Ovary (tissue), 9 donors: ENCODE results near the gene CPZ. TPM values are rescaled to one million over a fixed set of nuclear protein-coding genes. Genes with fewer than 3 reads are reported as not detected.
"Not testable (repeated sequence)": the region's sequence is repeated elsewhere in the genome, so short reads cannot be mapped to it uniquely, and the experiment has no call there.

Experiments
- DNase-seq, 5 donors: peaks; one replicate each; pipeline ENCODE4 v3.0.0-alpha.2; 2019 to 2020
- H3K27ac ChIP-seq, 2 donors: fragments of 200-600 bp; one replicate each; pipeline versions ENCODE4 v1.5.1 to v1.8.0; 2019 to 2022
- H3K27me3 ChIP-seq: fragments of 200-600 bp; one replicate; pipeline ENCODE4 v1.8.0; 2022
- H3K36me3 ChIP-seq: fragments of 200-600 bp; sonication (generic); one replicate; pipeline ENCODE4 v1.5.1; 2019
- H3K4me1 ChIP-seq: one replicate; pipeline ENCODE4 v1.8.1; 2013; ENCODE audit warnings: mild to moderate bottlenecking, moderate library complexity; ENCODE audit not compliant: insufficient read depth
- H3K4me3 ChIP-seq: fragments of 200-600 bp; sonication (generic); one replicate; pipeline ENCODE4 v1.5.1; 2017
- H3K9me3 ChIP-seq, 2 donors: fragments of 200-600 bp in 1 of 2; sonication (generic) in 1 of 2; one replicate each; pipeline versions ENCODE4 v1.5.1 to v1.8.1; 2013 to 2019; ENCODE audit warnings: mild to moderate bottlenecking in 1 of 2, moderate library complexity in 1 of 2
- CTCF ChIP-seq, 3 donors: fragments of 450-650 bp in 2 of 3; fragments of 200-600 bp in 1 of 3; IDR thresholded peaks; one replicate each; pipeline versions ENCODE4 v1.5.1 to v1.8.0; 2016 to 2022; ENCODE audit warnings: antibody characterized with exemption in 3 of 3, mild to moderate bottlenecking in 1 of 3
- EP300 ChIP-seq: sonication (generic); formaldehyde crosslinking; IDR thresholded peaks from one replicate; pipeline ENCODE4 v1.6.1; 2017; ENCODE audit warnings: antibody characterized with exemption
- POLR2A ChIP-seq: fragments of 450-650 bp; IDR thresholded peaks from one replicate; pipeline ENCODE4 v1.6.1; 2017; ENCODE audit warnings: antibody characterized with exemption, mild to moderate bottlenecking, moderate library complexity
- WGBS, 3 donors: extraction: QIAGEN DNeasy Blood & Tissue Kit in 1 of 3; methylation state at CpG; one replicate each; pipeline versions ENCODE4 v1.1.5 to v1.1.7; 2013 to 2017; 5-methylcytosine and 5-hydroxymethylcytosine counted together
- intact Hi-C, 4 donors: fragments of 100-400 bp; cut with DNase I; formaldehyde crosslinking; loops; one replicate each; pipeline versions ENCODE4 v1.11.0 to v1.15.1; 2022 to 2023
- polyA plus RNA-seq, 2 donors: library from polyadenylated mRNA; stranded (reverse); fragments of 200-250 nt in 1 of 2; fragments of 350-450 nt in 1 of 2; fragmentation: Illumina TruSeq in 1 of 2; extraction: RNeasy Lipid Tissue Mini Kit (QIAGEN cat#74804) in 1 of 2; gene quantifications; one replicate each; pipeline ENCODE4 v1.2.3, GENCODE V29; 2013 to 2014
- total RNA-seq, 7 donors: library from RNA; depleted of rRNA in 2 of 7; stranded (reverse); fragments of >200 nt in 2 of 7; fragmentation: NEBNext Ultra II Directional in 3 of 7; extraction: Animal tissue kit (Norgen Biotek cat#: 25700) in 3 of 7; gene quantifications; one replicate each; pipeline versions ENCODE4 v1.1.0 to v1.2.4, GENCODE V29; 2016 to 2023
- donor health status: DM: no; HTN: no; CAD: no; lungs with moderate emphysema.
- donor health status: DM: no; HTN: no; CAD: no.
- donor health status: Bipolar disorder and iron deficiency.
- donor health status: DM: yes; HTN: yes; CAD: no.
- donor health status: DM: no; HTN: no; CAD: no.
- donor health status: DM: yes; HTN: yes; CAD: no.

CPZ gene
- total and polyA plus RNA-seq, 9 donors: 51.0 to 212 (median 129) TPM

DNA sequence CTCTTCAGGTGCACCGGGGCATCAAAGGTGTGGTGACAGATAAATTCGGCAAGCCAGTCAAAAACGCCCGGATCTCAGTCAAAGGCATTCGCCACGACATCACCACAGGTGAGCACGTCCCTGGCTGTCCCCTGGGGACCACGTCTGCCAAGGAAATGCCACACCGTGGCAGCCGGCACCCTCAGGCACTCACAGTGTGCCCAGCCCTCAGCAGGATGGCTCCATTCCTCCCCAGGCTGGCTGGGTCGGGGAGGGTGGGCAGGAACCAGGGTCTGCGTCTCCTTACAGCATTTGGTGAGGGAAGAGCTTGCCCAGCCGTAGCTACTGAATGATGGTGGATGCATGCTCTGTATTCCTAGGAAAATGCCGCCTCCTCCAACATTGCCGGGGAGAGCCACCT is 25.9 kb downstream of the CPZ start:
- TF ChIP-seq EP300 (no peak), CTCF (IDR thresholded peaks at IDR 0.05) (no peak)
- intact Hi-C loops: no loop called here
- Histone ChIP-seq H3K9me3 (no peaks in the 10 kb centered on the region), H3K27ac (no peak overlapping the region), H3K4me3 (no peak overlapping the region), H3K36me3 (no peaks in the 10 kb centered on the region), H3K4me1 (no peaks in the 10 kb centered on the region), H3K27me3 (no peaks in the 10 kb centered on the region)
- WGBS, 3 donors: 87 to 92% (median 88%) methylated on average over 15 of the region's 15 CpGs
- DNase-seq: peak; percentile 8 to 37 (median 18)

DNA sequence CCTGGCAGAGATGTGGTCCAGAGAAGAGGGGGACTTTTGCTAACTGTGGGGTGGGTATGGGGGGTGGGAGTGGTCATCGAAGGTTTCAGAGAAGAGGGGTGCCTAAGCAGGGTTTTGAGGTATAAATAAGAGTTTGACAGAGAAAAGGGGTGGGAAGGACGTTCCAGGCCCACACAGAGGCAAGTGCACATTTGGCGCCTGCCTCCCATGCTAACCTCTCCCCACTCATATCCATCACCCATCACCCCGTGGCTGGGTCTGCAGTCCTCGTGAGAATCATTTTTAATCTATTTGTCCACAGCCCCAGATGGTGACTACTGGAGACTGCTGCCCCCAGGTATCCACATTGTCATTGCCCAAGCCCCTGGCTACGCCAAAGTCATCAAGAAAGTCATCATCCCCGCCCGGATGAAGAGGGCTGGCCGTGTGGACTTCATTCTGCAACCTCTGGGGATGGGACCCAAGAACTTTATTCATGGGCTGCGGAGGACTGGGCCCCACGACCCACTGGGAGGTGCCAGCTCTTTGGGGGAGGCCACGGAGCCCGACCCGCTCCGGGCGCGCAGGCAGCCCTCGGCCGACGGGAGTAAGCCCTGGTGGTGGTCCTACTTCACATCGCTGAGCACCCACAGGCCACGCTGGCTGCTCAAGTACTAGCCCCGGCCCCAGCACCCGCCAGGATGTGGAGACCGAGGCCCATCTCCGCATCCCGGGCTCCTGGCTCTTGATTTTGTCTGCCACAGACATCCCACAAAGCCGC is 26.6 kb downstream of the CPZ start:
- H3K27me3 ChIP-seq: no peaks in the 10 kb centered on the region
- TF ChIP-seq EP300: no peak
- TF ChIP-seq CTCF (IDR thresholded peaks at IDR 0.05): no peak
- TF ChIP-seq POLR2A: no peak
- H3K9me3 ChIP-seq: no peaks in the 10 kb centered on the region
- DNase-seq: peak; percentile 12 to 34 (median 28)
- intact Hi-C loops: no loop called here
- no peak overlapping the region for H3K4me3 ChIP-seq
- no peak overlapping the region for H3K27ac ChIP-seq
- H3K4me1 ChIP-seq: no peaks in the 10 kb centered on the region
- 81 to 90% (median 89%) methylated on average over 28 of the region's 28 CpGs for WGBS, 3 donors
- no peaks in the 10 kb centered on the region for H3K36me3 ChIP-seq

DNA sequence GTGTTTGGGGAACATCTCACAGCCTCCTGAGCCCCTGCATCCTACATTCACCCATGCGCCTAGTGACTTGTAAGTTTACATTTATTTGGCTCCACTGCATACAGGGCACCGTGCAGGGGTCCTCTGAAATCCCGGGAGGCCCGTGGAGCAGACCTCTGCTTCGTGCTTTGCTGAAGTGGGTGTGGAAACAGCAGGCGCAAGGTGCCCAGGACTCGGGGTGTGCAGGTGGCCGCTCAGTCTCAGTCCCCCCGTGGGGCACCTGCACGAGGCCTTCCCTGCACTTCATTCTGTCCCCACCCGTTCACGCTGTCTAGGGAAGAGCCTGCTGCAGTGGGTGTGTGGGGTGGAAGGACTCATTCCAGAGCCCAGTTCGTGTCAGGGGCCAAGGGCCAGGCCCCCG is 28.6 kb downstream of the CPZ start:
- H3K27ac ChIP-seq, H3K4me1 ChIP-seq, H3K4me3 ChIP-seq, H3K27me3 ChIP-seq, H3K36me3 ChIP-seq, H3K9me3 ChIP-seq, intact Hi-C loops: not testable (repeated sequence)
- peak in 4 of 5 donors; percentile 5 to 53 (median 8) for DNase-seq
- 77% methylated on average over 11 of the region's 14 CpGs; no CpG with 5 or more reads in 2 of the 3 donors for whole genome bisulfite sequencing, 3 donors

DNA sequence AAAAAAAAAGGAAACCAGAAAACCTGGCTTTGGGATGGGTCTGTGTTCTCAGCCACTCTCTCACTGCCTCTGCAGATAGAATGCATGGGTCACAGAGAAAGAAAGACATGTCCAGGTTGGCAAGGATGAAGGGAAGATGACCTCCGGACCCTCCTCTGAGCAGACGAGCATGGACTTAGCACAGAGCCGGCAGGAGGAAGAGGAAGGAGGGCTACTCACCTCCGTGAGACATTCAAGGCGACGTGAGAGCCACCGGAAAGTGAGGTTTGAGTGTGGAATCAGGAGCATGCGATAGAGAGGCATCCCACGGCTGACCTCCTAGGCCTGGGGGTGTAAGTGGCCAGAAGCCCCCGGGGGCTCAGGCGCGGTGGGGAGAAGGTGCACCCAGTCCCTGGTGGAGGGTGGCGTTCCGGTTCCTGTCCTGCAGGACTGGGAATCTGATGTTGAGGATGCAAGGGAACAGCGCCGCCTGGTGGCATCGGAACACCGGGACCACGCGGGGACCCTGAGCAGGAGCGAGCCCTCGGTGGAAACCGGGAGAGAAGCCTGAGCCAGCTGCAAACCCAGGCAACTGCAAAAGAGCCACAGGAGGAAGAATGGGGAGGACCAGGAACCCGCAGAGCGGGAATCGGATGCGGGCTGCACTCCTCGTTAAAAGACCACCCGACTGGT is 32.2 kb downstream of the CPZ start:
- H3K4me3 ChIP-seq, H3K27me3 ChIP-seq, H3K9me3 ChIP-seq, DNase-seq, H3K27ac ChIP-seq, intact Hi-C loops, H3K36me3 ChIP-seq, H3K4me1 ChIP-seq: not testable (repeated sequence)
- WGBS, 3 donors: no CpG with 5 or more reads among the region's 29 CpGs

DNA sequence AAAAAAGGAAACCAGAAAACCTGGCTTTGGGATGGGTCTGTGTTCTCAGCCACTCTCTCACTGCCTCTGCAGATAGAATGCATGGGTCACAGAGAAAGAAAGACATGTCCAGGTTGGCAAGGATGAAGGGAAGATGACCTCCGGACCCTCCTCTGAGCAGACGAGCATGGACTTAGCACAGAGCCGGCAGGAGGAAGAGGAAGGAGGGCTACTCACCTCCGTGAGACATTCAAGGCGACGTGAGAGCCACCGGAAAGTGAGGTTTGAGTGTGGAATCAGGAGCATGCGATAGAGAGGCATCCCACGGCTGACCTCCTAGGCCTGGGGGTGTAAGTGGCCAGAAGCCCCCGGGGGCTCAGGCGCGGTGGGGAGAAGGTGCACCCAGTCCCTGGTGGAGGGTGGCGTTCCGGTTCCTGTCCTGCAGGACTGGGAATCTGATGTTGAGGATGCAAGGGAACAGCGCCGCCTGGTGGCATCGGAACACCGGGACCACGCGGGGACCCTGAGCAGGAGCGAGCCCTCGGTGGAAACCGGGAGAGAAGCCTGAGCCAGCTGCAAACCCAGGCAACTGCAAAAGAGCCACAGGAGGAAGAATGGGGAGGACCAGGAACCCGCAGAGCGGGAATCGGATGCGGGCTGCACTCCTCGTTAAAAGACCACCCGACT is 37.8 kb downstream of the CPZ start:
- DNase-seq, H3K4me3 ChIP-seq, H3K4me1 ChIP-seq, H3K27me3 ChIP-seq, H3K36me3 ChIP-seq, H3K9me3 ChIP-seq, intact Hi-C loops, H3K27ac ChIP-seq: not testable (repeated sequence)
- WGBS, 3 donors: no CpG with 5 or more reads among the region's 29 CpGs

GRCh38 chr4:8631896-8632295 is 39.3 kb downstream of the CPZ start:
- H3K4me1 ChIP-seq, H3K9me3 ChIP-seq, H3K4me3 ChIP-seq, H3K27ac ChIP-seq, H3K36me3 ChIP-seq, H3K27me3 ChIP-seq, intact Hi-C loops: not testable (repeated sequence)
- DNase-seq: peak in 1 of 5 donors; percentile 16
- 70 to 81% methylated on average over 2 to 4 of the region's 6 CpGs; no CpG with 5 or more reads in 1 of the 3 donors for WGBS, 3 donors

- DNase-seq, H3K4me3 ChIP-seq, H3K9me3 ChIP-seq, H3K27ac ChIP-seq, H3K36me3 ChIP-seq, H3K4me1 ChIP-seq, H3K27me3 ChIP-seq, intact Hi-C loops: not testable (repeated sequence)
- WGBS, 3 donors: 63 to 82% (median 72%) methylated on average over 6 to 7 of the region's 11 CpGs
Observed at GRCh38 chr4:8634773-8635172, 42.2 kb downstream of the CPZ start.

DNA sequence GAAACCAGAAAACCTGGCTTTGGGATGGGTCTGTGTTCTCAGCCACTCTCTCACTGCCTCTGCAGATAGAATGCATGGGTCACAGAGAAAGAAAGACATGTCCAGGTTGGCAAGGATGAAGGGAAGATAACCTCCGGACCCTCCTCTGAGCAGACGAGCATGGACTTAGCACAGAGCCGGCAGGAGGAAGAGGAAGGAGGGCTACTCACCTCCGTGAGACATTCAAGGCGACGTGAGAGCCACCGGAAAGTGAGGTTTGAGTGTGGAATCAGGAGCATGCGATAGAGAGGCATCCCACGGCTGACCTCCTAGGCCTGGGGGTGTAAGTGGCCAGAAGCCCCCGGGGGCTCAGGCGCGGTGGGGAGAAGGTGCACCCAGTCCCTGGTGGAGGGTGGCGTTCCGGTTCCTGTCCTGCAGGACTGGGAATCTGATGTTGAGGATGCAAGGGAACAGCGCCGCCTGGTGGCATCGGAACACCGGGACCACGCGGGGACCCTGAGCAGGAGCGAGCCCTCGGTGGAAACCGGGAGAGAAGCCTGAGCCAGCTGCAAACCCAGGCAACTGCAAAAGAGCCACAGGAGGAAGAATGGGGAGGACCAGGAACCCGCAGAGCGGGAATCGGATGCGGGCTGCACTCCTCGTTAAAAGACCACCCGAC is 43.5 kb downstream of the CPZ start:
- H3K27me3 ChIP-seq, H3K27ac ChIP-seq, H3K4me1 ChIP-seq, H3K9me3 ChIP-seq, DNase-seq, H3K4me3 ChIP-seq, H3K36me3 ChIP-seq, intact Hi-C loops: not testable (repeated sequence)
- no CpG with 5 or more reads among the region's 29 CpGs for WGBS, 3 donors
